Measurements from ENCODE around the gene CD27.
"Not testable (repeated sequence)": the region's sequence is repeated elsewhere in the genome, so short reads cannot be mapped to it uniquely, and the experiment has no call there.

The CD27 gene

GRCh38 chr12:6424866-6425265 is 19.9 kb upstream of the CD27 start:
- no peak for DNase-seq
- Mint-ChIP-seq H3K4me1 (peaks cover 35% of the 10 kb centered on the region), H3K4me3 (no peak overlapping the region), H3K27me3 (ENCODE audit: low read depth, poor library complexity) (peaks cover 9% of the 10 kb centered on the region), H3K9me3 (no peaks in the 10 kb centered on the region), H3K27ac (no peak overlapping the region), H3K36me3 (ENCODE audit: low read depth) (no peaks in the 10 kb centered on the region)
- TF ChIP-seq CTCF (IDR thresholded peaks at IDR 0.05), result no peak

GRCh38 chr12:6425590-6426531 is 18.9 kb upstream of the CD27 start:
- TF ChIP-seq CTCF (IDR thresholded peaks at IDR 0.05), result no peak
- DNase-seq, result no peak
- H3K4me3 Mint-ChIP-seq, result no peak overlapping the region
- peaks cover 13% of the 10 kb centered on the region for H3K27me3 Mint-ChIP-seq (ENCODE audit: low read depth, poor library complexity)
- no peaks in the 10 kb centered on the region for H3K9me3 Mint-ChIP-seq
- no peak overlapping the region for H3K27ac Mint-ChIP-seq
- no peaks in the 10 kb centered on the region for H3K36me3 Mint-ChIP-seq (ENCODE audit: low read depth)
- peaks cover 45% of the 10 kb centered on the region for H3K4me1 Mint-ChIP-seq

GRCh38 chr12:6426882-6427671 is 17.7 kb upstream of the CD27 start:
- H3K9me3 Mint-ChIP-seq, result no peaks in the 10 kb centered on the region
- peaks cover 53% of the 10 kb centered on the region for H3K4me1 Mint-ChIP-seq
- no peaks in the 10 kb centered on the region for H3K36me3 Mint-ChIP-seq (ENCODE audit: low read depth)
- peaks cover 13% of the 10 kb centered on the region for H3K27me3 Mint-ChIP-seq (ENCODE audit: low read depth, poor library complexity)
- no peak for DNase-seq
- no peak for TF ChIP-seq CTCF (IDR thresholded peaks at IDR 0.05)
- no peak overlapping the region for H3K27ac Mint-ChIP-seq
- no peak overlapping the region for H3K4me3 Mint-ChIP-seq

GRCh38 chr12:6427796-6428195 is 17.0 kb upstream of the CD27 start:
- DNase-seq; H3K36me3 Mint-ChIP-seq (ENCODE audit: low read depth); H3K4me3 Mint-ChIP-seq; H3K9me3 Mint-ChIP-seq; H3K27ac Mint-ChIP-seq: not testable (repeated sequence)
- H3K4me1 Mint-ChIP-seq, result peaks cover 53% of the 10 kb centered on the region
- peaks cover 11% of the 10 kb centered on the region for H3K27me3 Mint-ChIP-seq (ENCODE audit: low read depth, poor library complexity)

GRCh38 chr12:6428326-6428725 is 16.4 kb upstream of the CD27 start:
- no peaks in the 10 kb centered on the region for H3K9me3 Mint-ChIP-seq
- H3K27me3 Mint-ChIP-seq (ENCODE audit: low read depth, poor library complexity), result peaks cover 8% of the 10 kb centered on the region
- no peak overlapping the region for H3K27ac Mint-ChIP-seq
- H3K4me3 Mint-ChIP-seq, result no peak overlapping the region
- TF ChIP-seq CTCF (IDR thresholded peaks at IDR 0.05), result no peak
- no peak for DNase-seq
- H3K4me1 Mint-ChIP-seq, result peaks cover 53% of the 10 kb centered on the region
- no peaks in the 10 kb centered on the region for H3K36me3 Mint-ChIP-seq (ENCODE audit: low read depth)

Data from nephron progenitor cell (in vitro differentiated cells).